Calu3 (cell line): ENCODE data around the gene HACD2. TPM values are rescaled to one million over a fixed set of nuclear protein-coding genes. Genes with fewer than 3 reads are reported as not detected.

Experiments used
- BruUV-seq: library from RNA; stranded (reverse); fragments of 400-500 nt; replicated peaks from 2 replicates; lab custom pipeline; 2021; lab: Mats Ljungman, UMichigan
- CTCF ChIA-PET: fragments of 300-600 bp; sonication (Branson Sonifier 250); formaldehyde crosslinking; loops from one replicate; lab custom pipeline; 2022; ENCODE audit warnings: antibody characterized with exemption; lab: Charles Lee
- DNase-seq: peaks from one replicate; pipeline ENCODE4 v3.0.0; 2022
- H3K27ac Mint-ChIP-seq: one replicate; pipeline ENCODE4 v1.8.0; 2022; ENCODE audit warnings: mixed read lengths; ENCODE audit not compliant: unreplicated experiment
- H3K27me3 Mint-ChIP-seq: one replicate; pipeline ENCODE4 v1.8.0; 2022; ENCODE audit warnings: mixed read lengths; ENCODE audit not compliant: unreplicated experiment
- H3K36me3 Mint-ChIP-seq: one replicate; pipeline ENCODE4 v1.8.0; 2022; ENCODE audit warnings: mild to moderate bottlenecking, moderate library complexity, mixed read lengths; ENCODE audit not compliant: insufficient read depth, unreplicated experiment
- H3K4me1 Mint-ChIP-seq: one replicate; pipeline ENCODE4 v1.8.0; 2022; ENCODE audit warnings: mild to moderate bottlenecking, low read depth, mixed read lengths; ENCODE audit not compliant: unreplicated experiment
- H3K4me3 Mint-ChIP-seq: one replicate; pipeline ENCODE4 v1.8.0; 2022; ENCODE audit warnings: mild to moderate bottlenecking, low read depth, moderate library complexity, mixed read lengths; ENCODE audit not compliant: unreplicated experiment
- H3K9me3 Mint-ChIP-seq: one replicate; pipeline ENCODE4 v1.8.0; 2022; ENCODE audit warnings: low read depth, mixed read lengths; ENCODE audit not compliant: unreplicated experiment
- CTCF ChIP-seq: fragments of 200-600 bp; IDR thresholded peaks from one replicate; pipeline ENCODE4 v1.8.0; 2022; ENCODE audit warnings: antibody characterized with exemption; ENCODE audit not compliant: unreplicated experiment
- intact Hi-C: fragments of 100-400 bp; cut with micrococcal nuclease; formaldehyde crosslinking; loops from one replicate; pipeline ENCODE4 v1.10.0; 2022; ENCODE audit not compliant: unreplicated experiment
- total RNA-seq: library from RNA; stranded (reverse); gene quantifications from 2 replicates; pipeline ENCODE4 v1.2.3, GENCODE V29; 2022

The HACD2 gene
- total RNA-seq, 1 experiment from 2014 or later: 69.0 TPM

- BruUV-seq: no TSS peak
- Mint-ChIP-seq H3K9me3 (no peaks in the 10 kb centered on the region), H3K27me3 (no peaks in the 10 kb centered on the region), H3K27ac (no peak overlapping the region), H3K4me1 (peaks cover 9% of the 10 kb centered on the region), H3K4me3 (no peak overlapping the region), H3K36me3 (no peaks in the 10 kb centered on the region)
- intact Hi-C loops: no loop called here
- TF ChIP-seq CTCF: no peak
- CTCF ChIA-PET: no interaction called here
- DNase-seq: no peak
Measured at GRCh38 chr3:123540285-123540684, 44.6 kb downstream of the HACD2 start.

GRCh38 chr3:123536153-123536895 lies 48.5 kb downstream of the HACD2 start:
- Mint-ChIP-seq H3K9me3 (no peaks in the 10 kb centered on the region), H3K36me3 (no peaks in the 10 kb centered on the region), H3K27me3 (no peaks in the 10 kb centered on the region), H3K4me1 (peaks cover 9% of the 10 kb centered on the region), H3K4me3 (no peak overlapping the region), H3K27ac (no peak overlapping the region)
- CTCF ChIA-PET: no interaction called here
- no TSS peak for BruUV-seq
- DNase-seq: no peak
- TF ChIP-seq CTCF: no peak
- intact Hi-C loops: no loop called here

GRCh38 chr3:123535580-123535979 lies 49.3 kb downstream of the HACD2 start:
- no peaks in the 10 kb centered on the region for H3K36me3 Mint-ChIP-seq
- peaks cover 9% of the 10 kb centered on the region for H3K4me1 Mint-ChIP-seq
- H3K9me3 Mint-ChIP-seq: no peaks in the 10 kb centered on the region
- DNase-seq: no peak
- intact Hi-C loops: no loop called here
- TF ChIP-seq CTCF: no peak
- no peak overlapping the region for H3K27ac Mint-ChIP-seq
- H3K4me3 Mint-ChIP-seq: no peak overlapping the region
- H3K27me3 Mint-ChIP-seq: no peaks in the 10 kb centered on the region
- BruUV-seq: no TSS peak
- CTCF ChIA-PET: no interaction called here

- CTCF ChIA-PET: no interaction called here
- no peak overlapping the region for H3K27ac Mint-ChIP-seq
- no peak overlapping the region for H3K4me3 Mint-ChIP-seq
Measured at GRCh38 chr3:123534264-123534663, 50.6 kb downstream of the HACD2 start.

More at GRCh38 chr3:123534264-123534663, 50.6 kb downstream of the HACD2 start:
- TF ChIP-seq CTCF: no peak
- intact Hi-C loops: no loop called here
- H3K4me1 Mint-ChIP-seq: peaks cover 9% of the 10 kb centered on the region
- H3K27me3 Mint-ChIP-seq: no peaks in the 10 kb centered on the region
- H3K9me3 Mint-ChIP-seq: no peaks in the 10 kb centered on the region
- no peak for DNase-seq
- BruUV-seq: no TSS peak
- no peaks in the 10 kb centered on the region for H3K36me3 Mint-ChIP-seq
